Heart right ventricle (tissue), 16 donors: Measurements from ENCODE around the gene PIAS2. TPM values are rescaled to one million over a fixed set of nuclear protein-coding genes. Genes with fewer than 3 reads are reported as not detected.

ENCODE experiments used
- ATAC-seq, 8 donors: fragments of 200-7000 bp; cut with Tn5 transposase; one replicate each; pipeline ENCODE4 v1.9.1; 2020; ENCODE audit warnings: mild to moderate bottlenecking in 8 of 8, moderate library complexity in 8 of 8, moderate number of reproducible peaks in 1 of 8
- DNase-seq, 2 donors: peaks; one replicate each; pipeline ENCODE4 v3.0.0-alpha.2; 2020
- H3K27ac ChIP-seq, 10 donors: fragments of 200-600 bp; sonication (generic) in 2 of 10; one replicate each; pipeline versions ENCODE4 v1.5.0 to v1.8.0; 2020 to 2022; ENCODE audit warnings: mild to moderate bottlenecking in 3 of 10
- H3K27me3 ChIP-seq, 7 donors: fragments of 200-600 bp; one replicate each; pipeline ENCODE4 v1.8.0; 2021 to 2022; ENCODE audit warnings: mild to moderate bottlenecking in 2 of 7
- H3K36me3 ChIP-seq, 9 donors: fragments of 200-600 bp; sonication (generic) in 1 of 9; one replicate each; pipeline versions ENCODE4 v1.5.0 to v1.8.0; 2020 to 2022; ENCODE audit warnings: mild to moderate bottlenecking in 2 of 9
- H3K4me1 ChIP-seq, 9 donors: fragments of 200-600 bp; sonication (generic) in 1 of 9; one replicate each; pipeline versions ENCODE4 v1.5.0 to v1.8.0; 2020 to 2022; ENCODE audit warnings: mild to moderate bottlenecking in 4 of 9
- H3K4me3 ChIP-seq, 10 donors: fragments of 200-600 bp; sonication (generic) in 2 of 10; one replicate each; pipeline versions ENCODE4 v1.5.0 to v1.8.0; 2020 to 2022; ENCODE audit warnings: mild to moderate bottlenecking in 7 of 10, moderate library complexity in 2 of 10
- H3K9me3 ChIP-seq, 11 donors: fragments of 200-600 bp in 10 of 11; sonication (generic) in 2 of 11; one replicate each; pipeline versions ENCODE4 v1.5.0 to v1.8.0; 2013 to 2022; ENCODE audit warnings: mild to moderate bottlenecking in 2 of 11, control low read depth in 1 of 11, moderate library complexity in 1 of 11
- WGBS, 2 donors: extraction: QIAGEN DNeasy Blood & Tissue Kit; methylation state at CpG; one replicate each; pipeline ENCODE4 v1.1.7; 2013; ENCODE audit warnings: inconsistent platforms in 1 of 2; 5-methylcytosine and 5-hydroxymethylcytosine counted together
- intact Hi-C, 10 donors: fragments of 100-400 bp; cut with DNase I; formaldehyde crosslinking; loops; one replicate each; pipeline versions ENCODE4 v1.11.1 to v1.14.2; 2022
- polyA plus RNA-seq, 2 donors: library from polyadenylated mRNA; stranded (reverse); fragments of 200-250 nt; gene quantifications; one replicate each; pipeline ENCODE4 v1.2.3, GENCODE V29; 2013
- total RNA-seq, 10 donors: library from RNA; stranded (reverse); fragmentation: NEBNext Ultra II Directional in 3 of 10; extraction: Animal tissue kit (Norgen Biotek cat#: 25700) in 3 of 10; gene quantifications; one replicate each; pipeline versions ENCODE4 v1.2.1 to v1.2.4, GENCODE V29; 2021 to 2023
- TF ChIP-seq, protein P1 (sequence below), 9 donors: fragments of 200-600 bp; sonication (generic) in 2 of 9; IDR thresholded peaks; one replicate each; pipeline versions ENCODE4 v1.5.0 to v1.8.0; 2021 to 2022; ENCODE audit warnings: antibody characterized with exemption in 9 of 9, mild to moderate bottlenecking in 5 of 9, moderate library complexity in 1 of 9
- donor health status: Arrhythmogenic right ventricular cardiomyopathy.
- donor health status: ischemic (EF 13 %, LVEDD 7.1; RV severe dilation, severe dysfunction).
- donor health status: healthy with polysubstance abuse.
- donor health status: DM: no; HTN: yes; CAD: no.
- donor health status: DM: no; HTN: no; CAD: no.
- donor health status: ischemic (EF 25% LVEDD 6.9; RV normal size, moderate dysfunction).
- donor health status: ischemic (EF 25% LVEDD 5.7; RV mildly dilated, moderate dysfunction).
- donor health status: healthy.
- donor health status: DM: yes; HTN: yes; CAD: no.
- donor health status: Ischemic cardiomyopathy.
- donor health status: ischemic (EF 35%, LVEDD 5.7; RV mildly dilated, moderate dysfunction).
- donor health status: nonischemic (EF 11% LVEDD 7.7; RV severe dilation, severe dysfunction).
- donor health status: DM: yes; HTN: yes; CAD: no.
- donor health status: PGD.
- donor health status: ischemic (EF 29% LVEDD 5.4; RV normal size, mild dysfunction).
- donor health status: nonischemic (EF 23%, LVEDD 6.1; RV moderate dilation, normal function).

The PIAS2 gene
- total and polyA plus RNA-seq, 12 donors = 3.4 to 39.2 (median 32.8) TPM

DNA sequence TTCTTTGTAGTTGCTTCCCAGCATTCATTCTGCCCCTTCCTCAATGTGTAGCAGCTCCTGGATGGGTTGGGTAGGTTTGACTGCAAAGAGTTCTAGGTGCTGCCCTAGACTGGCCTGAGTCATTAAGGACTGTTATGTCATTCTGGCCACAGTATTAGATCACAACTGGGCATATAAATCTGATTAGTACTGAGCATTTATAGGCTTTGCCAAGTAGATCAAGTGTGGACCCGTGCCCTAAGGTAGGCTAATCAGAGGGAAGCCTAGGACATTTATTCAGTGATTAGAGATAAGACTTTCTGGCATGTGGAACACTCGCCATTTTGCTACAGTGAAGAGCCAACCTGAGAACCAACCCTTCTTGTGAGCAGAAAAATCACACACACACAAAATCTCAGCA lies 2.8 kb upstream of the PIAS2 start:
- H3K27ac ChIP-seq = no peak overlapping the region

DNA sequence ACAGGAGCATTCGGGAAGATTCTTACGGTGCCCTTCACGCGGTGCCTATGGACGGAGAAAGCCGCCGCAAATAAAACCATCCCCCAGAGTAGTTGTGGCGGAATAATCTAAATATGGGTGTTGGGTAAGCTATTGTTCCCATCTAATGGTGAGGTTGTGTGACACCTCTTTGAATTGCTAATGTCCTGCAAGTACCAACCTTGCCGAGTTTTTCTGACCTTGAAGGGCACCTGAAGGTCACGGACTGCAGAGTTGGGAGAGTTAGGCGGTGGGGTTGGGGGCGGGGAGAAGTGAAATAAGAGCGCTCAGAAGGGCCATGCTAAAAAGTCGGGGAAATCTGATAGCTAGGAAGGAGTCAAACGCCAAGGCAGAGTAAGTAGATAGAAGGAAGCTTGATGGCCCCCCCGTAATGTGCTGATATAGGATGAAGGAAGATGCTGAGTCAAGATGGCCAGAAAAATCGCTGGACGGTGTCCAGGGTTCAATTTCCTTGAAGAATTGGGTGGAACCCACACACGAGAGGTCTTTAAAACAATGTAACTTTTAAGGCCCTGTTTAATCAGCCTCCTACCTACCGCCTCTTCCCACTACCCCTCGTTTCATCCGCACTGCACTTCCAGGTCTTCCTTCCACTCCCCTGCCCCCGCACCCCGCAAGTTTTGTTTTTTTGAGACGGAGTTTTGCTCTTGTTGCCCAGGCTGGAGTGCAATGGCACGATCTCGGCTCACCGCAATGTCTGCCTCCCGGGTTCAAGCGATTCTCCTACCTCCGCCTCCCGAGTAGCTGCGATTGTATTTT lies 695 bp upstream of the PIAS2 start:
- intact Hi-C loops = loop anchor here in 2 of 10 donors (10.0 kb wide), 2 partner anchors 233 to 743 kb away; a partner anchor contains a TSS
- H3K4me3 ChIP-seq = peak overlapping the region; percentile 64 to 94 (median 78)
- DNase-seq (peak in 1 of 2 donors; percentile 46), ATAC-seq (peak; percentile 3 to 33 (median 10))
- peak overlapping the region; percentile 54 to 94 (median 90) for H3K27ac ChIP-seq
- no peaks in the 10 kb centered on the region for H3K9me3 ChIP-seq
- 28% methylated on average over 33 of the region's 33 CpGs for WGBS, 2 donors
- TF ChIP-seq, protein P1, sequence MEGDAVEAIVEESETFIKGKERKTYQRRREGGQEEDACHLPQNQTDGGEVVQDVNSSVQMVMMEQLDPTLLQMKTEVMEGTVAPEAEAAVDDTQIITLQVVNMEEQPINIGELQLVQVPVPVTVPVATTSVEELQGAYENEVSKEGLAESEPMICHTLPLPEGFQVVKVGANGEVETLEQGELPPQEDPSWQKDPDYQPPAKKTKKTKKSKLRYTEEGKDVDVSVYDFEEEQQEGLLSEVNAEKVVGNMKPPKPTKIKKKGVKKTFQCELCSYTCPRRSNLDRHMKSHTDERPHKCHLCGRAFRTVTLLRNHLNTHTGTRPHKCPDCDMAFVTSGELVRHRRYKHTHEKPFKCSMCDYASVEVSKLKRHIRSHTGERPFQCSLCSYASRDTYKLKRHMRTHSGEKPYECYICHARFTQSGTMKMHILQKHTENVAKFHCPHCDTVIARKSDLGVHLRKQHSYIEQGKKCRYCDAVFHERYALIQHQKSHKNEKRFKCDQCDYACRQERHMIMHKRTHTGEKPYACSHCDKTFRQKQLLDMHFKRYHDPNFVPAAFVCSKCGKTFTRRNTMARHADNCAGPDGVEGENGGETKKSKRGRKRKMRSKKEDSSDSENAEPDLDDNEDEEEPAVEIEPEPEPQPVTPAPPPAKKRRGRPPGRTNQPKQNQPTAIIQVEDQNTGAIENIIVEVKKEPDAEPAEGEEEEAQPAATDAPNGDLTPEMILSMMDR (IDR thresholded peaks at IDR 0.05) = no peak
- H3K36me3 ChIP-seq = no peaks in the 10 kb centered on the region
- H3K27me3 ChIP-seq = no peaks in the 10 kb centered on the region
- H3K4me1 ChIP-seq = peaks cover 2 to 43% (median 26%) of the 10 kb centered on the region in 9 donors

More for the DNA sequence above, 2.8 kb upstream of the PIAS2 start:
- ATAC-seq (no peak), DNase-seq (no peak)
- no peaks in the 10 kb centered on the region for H3K36me3 ChIP-seq
- H3K4me1 ChIP-seq = peaks cover 2 to 27% (median 17%) of the 10 kb centered on the region in 9 donors
- TF ChIP-seq, protein P1 (IDR thresholded peaks at IDR 0.05) = no peak
- intact Hi-C loops = no loop called here
- no peaks in the 10 kb centered on the region for H3K27me3 ChIP-seq
- 60 to 64% methylated on average over 2 of the region's 2 CpGs for WGBS, 2 donors
- H3K4me3 ChIP-seq = no peak overlapping the region
- peaks cover 0 to 17% (median 0%) of the 10 kb centered on the region in 11 donors for H3K9me3 ChIP-seq

DNA sequence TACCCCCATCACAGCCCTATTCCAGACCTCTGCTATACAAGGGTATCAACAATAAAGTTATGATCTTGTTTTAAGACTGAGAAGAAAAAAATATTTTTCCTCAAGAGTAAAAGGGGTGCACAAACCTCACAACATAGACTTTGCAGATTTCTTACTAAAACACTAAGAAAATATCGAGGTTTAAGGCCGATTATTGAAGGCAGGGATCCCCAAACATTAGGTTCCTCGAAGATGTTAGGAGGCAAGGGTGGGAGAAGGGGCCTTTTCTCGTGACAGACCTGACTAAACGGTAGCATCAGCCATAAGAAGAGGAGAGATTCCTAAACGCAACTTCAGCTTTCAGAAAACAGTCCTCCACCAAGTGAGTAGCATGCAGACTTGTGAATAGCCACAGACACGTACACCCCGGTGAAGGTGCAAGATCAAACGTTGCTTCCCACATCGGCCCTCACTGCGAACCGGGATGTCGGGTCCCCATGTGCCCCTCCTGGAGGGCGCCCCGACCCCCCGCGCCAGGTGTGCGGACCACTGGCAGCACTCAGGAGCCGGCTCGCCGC lies 678 bp downstream of the PIAS2 start:
- intact Hi-C loops = loop anchor here in 2 of 10 donors (10.0 kb wide), 2 partner anchors 232 to 742 kb away; a partner anchor contains a TSS

More for the DNA sequence above, 678 bp downstream of the PIAS2 start:
- 0 to 1% methylated on average over 21 of the region's 21 CpGs for whole genome bisulfite sequencing, 2 donors
- H3K4me3 ChIP-seq = peak overlapping the region; percentile 64 to 94 (median 78)
- peaks cover 2 to 50% (median 28%) of the 10 kb centered on the region in 9 donors for H3K4me1 ChIP-seq
- no peaks in the 10 kb centered on the region for H3K9me3 ChIP-seq
- DNase-seq = peak in 1 of 2 donors; percentile 19
- H3K36me3 ChIP-seq = no peaks in the 10 kb centered on the region
- peak overlapping the region; percentile 54 to 94 (median 90) for H3K27ac ChIP-seq
- no peaks in the 10 kb centered on the region for H3K27me3 ChIP-seq
- ATAC-seq = peak in 4 of 8 donors; percentile 1 to 27 (median 5)
- TF ChIP-seq, protein P1 (IDR thresholded peaks at IDR 0.05) = no peak
